ENCODE results near the gene USP9X. TPM values are rescaled to one million over a fixed set of nuclear protein-coding genes. Genes with fewer than 3 reads are reported as not detected.
A peak's percentile ranks its signal among the peaks of the same experiment; 100 is the strongest.

The USP9X gene
- total and polyA plus RNA-seq, 2 of the 8 experiments (the other 6 are each of a cell fraction or from before 2014, with no cell fraction given): 79.2 to 300 TPM

GRCh38 chrX:41084044-41084892 is 977 bp upstream of the USP9X start (continued):
- TF ChIP-seq SIX5 (IDR thresholded peaks at IDR 0.05; ENCODE audit: low read depth, low read length) (0 out of 2 replicates have a peak, but pooled peaks have one; percentile 6), CTCF (IDR thresholded peaks at IDR 0.05; ENCODE audit: control extremely low read depth in 1 of 3, insufficient read depth in 1 of 3, low read depth in 1 of 3, low read length in 3 of 3) (no peak), EZH2 (IDR thresholded peaks at IDR 0.05; ENCODE audit: low read depth, low read length, severe bottlenecking) (no peak), CBX5 (IDR thresholded peaks at IDR 0.05; ENCODE audit: low read depth, low read length) (no peak), EP300 (IDR thresholded peaks at IDR 0.05; ENCODE audit: borderline replicate concordance in 1 of 2, low read depth in 2 of 2, low read length in 2 of 2) (peak in 1 of 2 experiments; percentile 66; a peak in 1 of 3 replicates), JUN (IDR thresholded peaks at IDR 0.05; ENCODE audit: low read depth, low read length) (peak; percentile 77; the same call in 1 of the 2 replicates), KDM1A (IDR thresholded peaks at IDR 0.05; ENCODE audit: borderline replicate concordance, low read length) (no peak), RXRA (IDR thresholded peaks at IDR 0.05; ENCODE audit: insufficient read depth, low read depth, low read length) (no peak), ATF2 (IDR thresholded peaks at IDR 0.05; ENCODE audit: low read length) (peak; percentile 94), USF2 (IDR thresholded peaks at IDR 0.05; ENCODE audit: low read length) (peak; percentile 96), TCF12 (IDR thresholded peaks at IDR 0.05; ENCODE audit: low read depth, low read length) (0 out of 2 replicates have a peak, but pooled peaks have one; percentile 58), JUND (IDR thresholded peaks at IDR 0.05; ENCODE audit: low read length) (peak; percentile 98), TEAD4 (IDR thresholded peaks at IDR 0.05; ENCODE audit: low read depth, low read length) (no peak), EGR1 (IDR thresholded peaks at IDR 0.05; ENCODE audit: borderline replicate concordance, low read depth, low read length) (peak; percentile 88), POLR2AphosphoS5 (IDR thresholded peaks at IDR 0.05; ENCODE audit: low read depth, low read length) (0 out of 2 replicates have a peak, but pooled peaks have one; percentile 1), POLR2A (IDR thresholded peaks at IDR 0.05; ENCODE audit: control extremely low read depth in 1 of 2, low read depth in 2 of 2, low read length in 2 of 2) (peak in 1 of 2 experiments; percentile 77; a peak in 2 of 3 replicates), GTF2F1 (IDR thresholded peaks at IDR 0.05; ENCODE audit: borderline replicate concordance, low read depth, low read length) (no peak; the same call in 1 of the 2 replicates)

All from H1 (cell line).